Measurements from ENCODE around the gene MRPS27. TPM values are rescaled to one million over a fixed set of nuclear protein-coding genes. Genes with fewer than 3 reads are reported as not detected.

The MRPS27 gene
- total RNA-seq, 1 donor from 2014 or later = 46.7 TPM

DNA sequence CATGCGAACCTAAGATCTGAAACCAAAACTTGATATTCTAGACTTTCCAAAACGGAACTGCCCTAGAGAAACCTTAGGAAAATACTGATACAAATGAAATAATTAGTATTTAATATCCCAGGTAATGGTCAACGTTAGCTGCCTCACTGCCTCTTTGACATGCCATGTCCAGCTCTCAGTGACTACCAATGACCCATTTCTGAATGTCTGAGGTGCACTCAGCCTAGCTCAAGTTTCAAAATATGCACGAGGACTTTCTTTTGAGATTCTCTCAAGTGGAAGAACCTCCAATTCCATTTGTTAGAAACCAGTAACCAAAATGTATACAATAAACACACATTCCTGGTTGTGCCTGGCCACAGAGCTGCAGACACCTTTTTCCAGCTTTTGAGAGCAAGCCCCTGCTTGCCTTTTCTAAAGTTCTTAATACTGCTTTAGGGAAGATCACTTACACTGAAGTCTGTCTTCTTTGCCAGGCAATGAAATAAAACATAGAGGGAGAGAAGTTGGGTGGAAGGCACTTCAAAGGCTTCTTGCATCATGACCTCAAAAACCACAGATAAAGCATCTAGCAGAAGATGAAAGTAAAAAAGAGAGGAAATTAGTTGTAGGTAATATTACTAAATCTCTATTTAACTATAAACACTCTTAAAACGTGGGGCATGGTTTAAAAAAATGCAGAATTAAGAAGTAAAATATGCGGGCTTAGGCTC, 87.9 kb downstream of the MRPS27 start:
- no peak for DNase-seq

DNA sequence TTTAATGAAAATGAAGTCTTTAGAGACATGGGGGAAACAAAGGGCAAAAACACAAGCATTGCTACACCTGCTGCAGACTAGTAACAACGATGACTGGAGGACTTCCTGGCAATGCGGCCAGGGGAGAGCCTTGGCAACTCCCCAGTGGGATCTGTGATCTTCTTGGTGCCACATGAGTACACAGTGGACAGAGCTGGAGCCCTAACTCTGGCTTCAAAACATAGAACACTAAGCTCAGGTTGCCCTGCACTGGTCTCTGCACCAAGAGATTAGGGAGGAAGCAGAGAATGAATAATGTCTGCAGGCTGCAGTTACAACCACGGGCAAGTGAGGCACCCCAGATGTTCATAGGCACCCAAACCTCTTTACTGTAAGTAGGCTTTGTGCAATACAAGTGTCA, 91.1 kb downstream of the MRPS27 start:
- no peak for DNase-seq

GRCh38 chr5:72226950-72227349, 93.1 kb downstream of the MRPS27 start:
- no peak for DNase-seq

DNA sequence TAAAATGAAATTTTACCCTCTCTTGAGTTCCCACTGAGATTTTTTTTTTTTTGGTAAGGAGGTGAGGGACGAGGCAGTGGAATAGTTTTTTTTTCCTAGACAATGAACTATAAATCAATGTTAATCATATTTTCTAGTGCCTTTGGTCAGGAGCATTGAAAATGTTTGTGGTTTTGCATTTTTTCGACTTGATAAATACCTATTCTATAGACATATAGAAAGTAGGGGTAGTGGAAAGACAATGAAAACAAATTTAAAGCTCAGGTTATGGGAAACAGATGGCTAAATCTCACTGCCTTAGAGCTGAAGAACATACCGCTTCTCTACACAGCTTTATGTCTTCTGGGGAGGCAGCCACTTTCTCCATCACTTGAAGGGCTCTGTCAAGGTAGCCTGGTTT, 94.3 kb downstream of the MRPS27 start:
- no peak for DNase-seq

- DNase-seq = no peak
These were observed 95.0 kb downstream of the MRPS27 start for GRCh38 chr5:72224946-72225463.

DNA sequence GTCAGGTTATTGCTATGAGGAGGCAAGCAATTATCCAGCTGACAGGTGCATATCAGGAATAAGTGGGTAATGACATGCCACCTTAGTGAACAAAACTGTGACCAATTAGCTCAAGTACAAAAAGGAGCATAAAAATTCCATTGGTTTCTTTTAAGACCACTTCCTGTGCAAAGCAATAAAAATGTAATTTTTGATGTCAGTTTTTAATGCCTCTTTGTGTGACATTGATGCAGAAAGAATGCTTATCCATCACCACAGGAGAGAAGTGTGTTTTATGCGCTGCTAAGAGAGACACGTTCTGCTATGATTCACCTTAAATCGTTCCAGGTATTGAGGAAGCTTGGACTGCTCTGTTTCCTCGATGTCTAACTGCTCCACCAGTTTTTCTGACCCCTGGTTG, 96.7 kb downstream of the MRPS27 start:
- no peak for DNase-seq

- DNase-seq = no peak
These were observed 97.5 kb downstream of the MRPS27 start for GRCh38 chr5:72222521-72222920.

DNA sequence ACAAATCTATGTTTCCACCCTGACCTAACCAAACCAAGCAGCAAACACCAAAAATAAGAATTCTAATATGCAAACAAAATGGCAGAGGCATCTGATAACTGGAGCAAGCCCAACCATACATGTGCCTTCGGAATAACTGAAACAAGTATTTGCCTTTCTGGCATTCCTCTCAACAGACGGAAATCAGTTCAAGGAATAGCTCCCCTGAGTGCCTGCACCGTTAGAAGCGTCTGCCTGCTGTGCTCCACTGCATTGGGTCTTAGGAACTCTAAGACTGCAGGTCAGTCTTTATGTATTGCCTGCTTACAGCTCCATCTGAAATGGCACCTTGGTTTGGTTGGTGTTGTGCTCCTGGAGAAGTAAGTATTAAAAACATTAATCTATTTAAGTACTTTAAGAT, 98.5 kb downstream of the MRPS27 start:
- DNase-seq = no peak

DNA sequence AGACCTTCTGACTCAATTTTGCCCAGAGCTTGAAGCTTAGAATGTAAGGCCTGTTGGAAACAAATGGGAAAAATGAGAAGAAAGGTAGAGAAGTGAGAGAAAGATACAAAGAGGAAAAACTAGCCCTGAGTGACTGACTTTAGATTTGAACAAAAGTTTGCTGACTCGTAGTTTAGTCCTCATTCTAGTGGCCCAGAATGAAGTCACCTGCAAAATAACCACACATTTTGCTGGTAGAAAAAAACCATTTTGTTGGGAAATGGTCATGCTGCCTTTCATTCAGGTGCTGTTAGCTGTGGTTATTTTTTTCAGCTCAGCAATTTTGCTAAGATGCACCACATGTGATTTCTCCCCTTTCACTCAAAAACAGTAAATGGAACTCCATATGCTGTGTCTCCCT, 98.9 kb downstream of the MRPS27 start:
- DNase-seq = no peak

- DNase-seq = no peak
These were observed 103.3 kb downstream of the MRPS27 start for GRCh38 chr5:72216756-72217155.

DNA sequence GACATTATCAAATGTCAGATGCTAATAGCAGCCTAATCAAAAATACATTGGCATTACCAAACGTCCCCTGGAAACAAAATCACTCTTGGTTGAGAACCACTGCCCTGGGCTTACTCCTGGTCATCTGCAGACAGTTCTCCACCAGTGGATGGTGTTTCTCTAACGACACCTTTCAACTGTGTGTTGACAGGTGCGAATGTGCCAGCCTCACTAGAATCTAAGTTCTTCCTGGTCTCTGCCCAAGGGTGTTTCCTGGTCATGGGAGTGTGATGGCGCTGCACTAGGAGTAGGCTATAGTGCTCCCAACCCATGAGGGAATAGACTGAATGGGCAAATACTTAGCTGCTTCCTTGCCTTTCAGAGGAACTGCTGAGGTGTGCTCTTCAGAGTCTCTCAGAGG, 105.9 kb downstream of the MRPS27 start:
- DNase-seq = no peak

DNA sequence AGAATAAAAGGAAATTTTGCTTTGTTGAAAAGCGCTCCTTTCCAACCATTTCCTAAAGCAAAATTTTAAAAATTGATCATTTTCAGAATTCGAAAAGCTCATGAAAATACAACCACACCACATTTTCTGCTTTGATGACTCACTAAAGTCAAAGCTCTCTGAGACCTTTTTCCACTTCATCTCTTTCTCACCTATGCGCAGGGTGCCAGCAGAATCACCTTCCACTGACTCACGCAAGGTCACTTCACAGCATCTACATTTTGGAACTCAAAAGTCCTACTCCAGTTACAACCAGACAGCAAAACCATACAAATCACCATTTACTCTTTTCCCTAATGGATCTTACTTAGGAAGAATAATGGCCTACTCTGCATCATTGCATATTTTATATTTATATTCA, 106.6 kb downstream of the MRPS27 start:
- DNase-seq = no peak

DNA sequence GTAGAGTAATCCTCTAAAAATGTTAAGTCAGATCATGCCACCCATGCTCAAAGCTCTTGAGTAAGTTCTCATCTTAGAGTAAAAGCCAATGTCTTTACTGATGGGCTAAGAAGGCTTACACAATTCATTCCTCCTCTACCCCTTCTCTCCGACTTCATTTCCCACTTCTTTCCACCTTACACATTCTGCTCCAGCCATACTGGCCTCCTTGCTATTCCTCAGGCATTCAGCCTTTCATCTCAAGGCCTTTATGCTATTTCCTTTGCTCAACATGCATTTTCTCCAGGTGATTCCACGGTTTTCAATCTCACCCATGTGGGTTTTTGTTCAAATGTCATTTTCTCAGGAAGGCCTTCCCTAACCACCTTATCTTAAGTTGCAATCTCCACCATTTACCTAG, 107.9 kb downstream of the MRPS27 start:
- no peak for DNase-seq

GRCh38 chr5:72210888-72211678, 109.0 kb downstream of the MRPS27 start:
- DNase-seq = peak; percentile 32

- DNase-seq = no peak
These were observed 110.6 kb downstream of the MRPS27 start for GRCh38 chr5:72209147-72210115.

DNA sequence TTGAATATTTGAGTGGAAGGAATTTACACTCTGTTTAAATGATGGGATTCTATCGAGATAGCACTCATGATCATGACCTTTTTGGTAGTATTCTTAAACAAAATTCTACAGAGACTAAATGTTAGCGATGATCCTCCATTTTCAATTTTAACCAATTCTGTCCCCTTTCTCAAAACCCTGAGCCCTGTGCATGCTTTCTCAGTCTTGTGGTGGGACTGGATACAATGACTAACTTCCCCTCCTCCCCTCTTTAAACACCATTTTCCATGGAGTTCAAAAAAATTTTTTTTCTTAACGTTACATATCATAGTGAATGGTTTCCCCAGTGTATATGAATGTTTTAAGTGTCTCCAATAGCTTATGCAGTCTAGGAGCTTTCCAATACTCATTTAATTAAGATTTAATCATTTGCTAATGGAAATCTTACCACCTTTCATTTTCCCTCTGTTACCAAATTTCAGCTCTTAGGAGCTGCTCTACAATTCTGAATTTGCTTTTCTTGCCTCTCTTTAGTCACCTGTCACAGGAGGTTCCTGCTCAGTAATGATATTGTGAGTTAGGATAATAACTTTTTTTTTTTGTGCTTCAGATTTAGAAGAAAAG, 111.6 kb downstream of the MRPS27 start:
- DNase-seq = no peak

GRCh38 chr5:72206994-72207393, 113.0 kb downstream of the MRPS27 start:
- DNase-seq = no peak

- no peak for DNase-seq
These were observed 113.9 kb downstream of the MRPS27 start for GRCh38 chr5:72206160-72206559.

- DNase-seq = no peak
These were observed 114.5 kb downstream of the MRPS27 start for GRCh38 chr5:72205431-72206009.

- no peak for DNase-seq
These were observed 115.1 kb downstream of the MRPS27 start for GRCh38 chr5:72204946-72205345.

DNA sequence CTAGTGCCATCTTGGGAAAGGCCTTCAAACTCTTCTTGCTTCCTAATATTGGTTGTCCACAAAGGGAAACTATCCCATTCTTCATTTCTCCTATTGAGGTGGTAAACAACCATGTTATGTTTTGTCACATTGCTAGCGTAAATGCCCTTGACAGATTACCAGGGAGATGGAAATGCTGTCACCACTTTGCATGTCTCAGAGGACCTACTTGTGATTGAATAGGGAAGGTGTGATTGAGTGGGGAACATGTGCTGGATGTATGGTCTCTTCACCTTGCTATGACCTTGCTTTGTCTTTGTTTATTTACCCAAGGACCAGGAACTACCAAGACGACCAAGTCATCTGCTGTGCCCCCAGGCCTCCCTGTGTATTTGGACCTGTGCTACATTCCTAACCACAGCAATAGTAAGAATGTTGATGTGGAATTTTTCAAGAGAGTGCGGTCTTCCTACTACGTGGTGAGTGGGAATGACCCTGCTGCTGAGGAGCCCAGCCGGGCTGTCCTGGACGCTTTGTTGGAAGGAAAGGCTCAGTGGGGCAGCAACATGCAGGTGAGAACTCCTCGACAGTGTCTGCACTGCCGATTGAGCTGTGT, 116.7 kb downstream of the MRPS27 start:
- DNase-seq = no peak

Measured in skin of body (tissue), 2 donors.